ENCODE results near the gene SIPA1. TPM values are rescaled to one million over a fixed set of nuclear protein-coding genes. Genes with fewer than 3 reads are reported as not detected.

The SIPA1 gene
- total RNA-seq, 1 experiment from 2014 or later, result 105 TPM

DNA sequence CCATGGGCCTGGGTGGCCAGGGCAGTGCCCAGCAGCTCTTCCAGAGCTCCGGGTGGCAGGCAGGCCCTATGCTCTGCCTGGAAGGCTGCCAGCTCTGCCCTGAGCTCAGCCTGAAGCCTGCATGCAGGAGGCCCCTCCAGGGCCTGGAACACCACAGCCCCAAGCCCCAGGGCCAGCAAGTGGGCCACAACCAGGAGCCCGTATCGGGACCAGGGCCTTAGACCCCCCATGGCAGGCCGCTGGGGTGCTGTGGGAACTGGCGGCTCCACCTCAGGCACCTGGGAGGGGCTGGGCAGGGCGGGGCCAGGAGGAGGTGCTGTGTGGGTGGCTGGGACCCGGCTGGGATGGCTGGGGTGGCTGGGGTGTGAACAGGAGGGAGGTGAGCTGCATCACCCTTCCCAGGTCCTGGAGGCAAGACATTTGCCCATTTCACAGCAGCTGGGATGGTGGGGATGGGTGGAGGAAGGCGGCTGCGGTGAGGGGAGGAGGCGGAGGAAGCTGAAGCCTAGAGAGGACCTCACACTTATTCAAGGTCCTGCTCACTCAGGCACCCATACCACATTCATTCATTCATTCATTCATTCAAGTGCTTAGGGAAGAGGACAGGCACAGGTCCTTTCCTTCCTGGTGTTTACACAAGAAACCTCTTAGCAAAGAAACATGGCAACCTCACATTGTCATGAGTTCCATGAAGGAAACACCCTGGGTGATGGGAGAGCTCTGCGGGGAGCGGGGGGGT lies 42.2 kb upstream of the SIPA1 start, which contains the start of gene KCNK7:
TSS of gene KCNK7 (minus strand) at position 258 of the 739 bp plus-strand sequence. CDS start at position 230, 28 bp downstream.
- intact Hi-C loops (cut with micrococcal nuclease), result no loop called here
- Histone ChIP-seq H3K79me2 (ENCODE audit: insufficient read depth, low read length) (no peaks in the 10 kb centered on the region), H3K27ac (ENCODE audit: low read depth, low read length) (no peak within 1 kb of the TSS; the same call in 1 of the 2 replicates), H2AFZ (ENCODE audit: low read depth, low read length, poor library complexity, severe bottlenecking) (no peak within 1 kb of the TSS), H3K9me3 (ENCODE audit: control insufficient read depth in 1 of 2, insufficient read depth in 1 of 2, low read depth in 1 of 2, low read length in 2 of 2) (no peaks in the 10 kb centered on the region), H4K20me1 (ENCODE audit: insufficient read depth) (no peaks in the 10 kb centered on the region), H3K36me3 (ENCODE audit: control insufficient read depth in 1 of 2, insufficient read depth in 2 of 2, low read length in 2 of 2) (peaks cover 0 to 6% of the 10 kb centered on the region in 2 experiments; a peak in 1 of 4 replicates), H3K4me3 (replicated peaks in 1 of 2; ENCODE audit: low read depth in 1 of 2, low read length in 2 of 2) (no peak within 1 kb of the TSS), H3K4me2 (ENCODE audit: low read length) (peak within 1 kb of the TSS; percentile 36), H3K27me3 (ENCODE audit: insufficient read depth, low read length) (no peaks in the 10 kb centered on the region), H3K9me2 (ENCODE audit: insufficient read depth) (no peaks in the 10 kb centered on the region), H3K9ac (ENCODE audit: low read length) (no peak within 1 kb of the TSS), H3K4me1 (ENCODE audit: control insufficient read depth in 1 of 2, insufficient read depth in 2 of 2, low read length in 2 of 2) (peaks cover 12 to 19% of the 10 kb centered on the region in 2 experiments)
- ATAC-seq (peak; percentile 63), DNase-seq (ENCODE audit: low read depth, low spot score) (no peak)
- RAD21 ChIA-PET (ENCODE audit: low non-redundant PET in 1 of 2, low total read pairs in 2 of 2, uncharacterized antibody in 2 of 2, unreplicated experiment in 2 of 2), result no interaction called here
- POLR2A ChIA-PET, result no interaction called here
- CTCF ChIA-PET, result interaction anchor here (3.5 kb wide), 1 partner anchor 54 kb away, joined by 28 read pairs; no protein-coding TSS in a partner anchor
- BruUV-seq (replicated peaks), result no TSS peak
- TF ChIP-seq, protein P1, sequence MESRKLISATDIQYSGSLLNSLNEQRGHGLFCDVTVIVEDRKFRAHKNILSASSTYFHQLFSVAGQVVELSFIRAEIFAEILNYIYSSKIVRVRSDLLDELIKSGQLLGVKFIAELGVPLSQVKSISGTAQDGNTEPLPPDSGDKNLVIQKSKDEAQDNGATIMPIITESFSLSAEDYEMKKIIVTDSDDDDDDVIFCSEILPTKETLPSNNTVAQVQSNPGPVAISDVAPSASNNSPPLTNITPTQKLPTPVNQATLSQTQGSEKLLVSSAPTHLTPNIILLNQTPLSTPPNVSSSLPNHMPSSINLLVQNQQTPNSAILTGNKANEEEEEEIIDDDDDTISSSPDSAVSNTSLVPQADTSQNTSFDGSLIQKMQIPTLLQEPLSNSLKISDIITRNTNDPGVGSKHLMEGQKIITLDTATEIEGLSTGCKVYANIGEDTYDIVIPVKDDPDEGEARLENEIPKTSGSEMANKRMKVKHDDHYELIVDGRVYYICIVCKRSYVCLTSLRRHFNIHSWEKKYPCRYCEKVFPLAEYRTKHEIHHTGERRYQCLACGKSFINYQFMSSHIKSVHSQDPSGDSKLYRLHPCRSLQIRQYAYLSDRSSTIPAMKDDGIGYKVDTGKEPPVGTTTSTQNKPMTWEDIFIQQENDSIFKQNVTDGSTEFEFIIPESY (IDR thresholded peaks at IDR 0.05; ENCODE audit: extremely low read depth, insufficient replicate concordance, low read length), result no peak
- TF ChIP-seq ELF1 (IDR thresholded peaks at IDR 0.05; ENCODE audit: borderline replicate concordance, low read depth) (no peak), FOSL1 (IDR thresholded peaks at IDR 0.05; ENCODE audit: low read depth) (no peak), YY1 (IDR thresholded peaks at IDR 0.05; ENCODE audit: extremely low read depth, insufficient replicate concordance, low read depth, low read length) (no peak), TCF7L2 (IDR thresholded peaks at IDR 0.05; ENCODE audit: borderline replicate concordance, extremely low read depth, insufficient read depth, insufficient read length) (no peak), ZNF274 (IDR thresholded peaks at IDR 0.05; ENCODE audit: low read depth, low read length) (no peak), RAD21 (IDR thresholded peaks at IDR 0.05; ENCODE audit: low read depth) (no peak), EZH2phosphoT487 (IDR thresholded peaks at IDR 0.05; ENCODE audit: borderline replicate concordance) (no peak), EZH2 (IDR thresholded peaks at IDR 0.05) (no peak), CBX3 (IDR thresholded peaks at IDR 0.05; ENCODE audit: low read depth) (no peak), POLR2AphosphoS5 (IDR thresholded peaks at IDR 0.05; ENCODE audit: low read depth, low read length) (no peak), POLR2A (IDR thresholded peaks at IDR 0.05; ENCODE audit: borderline replicate concordance, extremely low read depth, insufficient read depth, insufficient read length) (no peak), SIN3A (IDR thresholded peaks at IDR 0.05; ENCODE audit: low read depth) (no peak)
- TF ChIP-seq, protein P2, sequence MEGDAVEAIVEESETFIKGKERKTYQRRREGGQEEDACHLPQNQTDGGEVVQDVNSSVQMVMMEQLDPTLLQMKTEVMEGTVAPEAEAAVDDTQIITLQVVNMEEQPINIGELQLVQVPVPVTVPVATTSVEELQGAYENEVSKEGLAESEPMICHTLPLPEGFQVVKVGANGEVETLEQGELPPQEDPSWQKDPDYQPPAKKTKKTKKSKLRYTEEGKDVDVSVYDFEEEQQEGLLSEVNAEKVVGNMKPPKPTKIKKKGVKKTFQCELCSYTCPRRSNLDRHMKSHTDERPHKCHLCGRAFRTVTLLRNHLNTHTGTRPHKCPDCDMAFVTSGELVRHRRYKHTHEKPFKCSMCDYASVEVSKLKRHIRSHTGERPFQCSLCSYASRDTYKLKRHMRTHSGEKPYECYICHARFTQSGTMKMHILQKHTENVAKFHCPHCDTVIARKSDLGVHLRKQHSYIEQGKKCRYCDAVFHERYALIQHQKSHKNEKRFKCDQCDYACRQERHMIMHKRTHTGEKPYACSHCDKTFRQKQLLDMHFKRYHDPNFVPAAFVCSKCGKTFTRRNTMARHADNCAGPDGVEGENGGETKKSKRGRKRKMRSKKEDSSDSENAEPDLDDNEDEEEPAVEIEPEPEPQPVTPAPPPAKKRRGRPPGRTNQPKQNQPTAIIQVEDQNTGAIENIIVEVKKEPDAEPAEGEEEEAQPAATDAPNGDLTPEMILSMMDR (IDR thresholded peaks at IDR 0.05 in 2 of 3, conservative IDR thresholded peaks at IDR 0.05 in 1 of 3; ENCODE audit: borderline replicate concordance in 1 of 3, insufficient read depth in 1 of 3, low read depth in 2 of 3, low read length in 2 of 3), result no peak
- TF ChIP-seq, protein P3, sequence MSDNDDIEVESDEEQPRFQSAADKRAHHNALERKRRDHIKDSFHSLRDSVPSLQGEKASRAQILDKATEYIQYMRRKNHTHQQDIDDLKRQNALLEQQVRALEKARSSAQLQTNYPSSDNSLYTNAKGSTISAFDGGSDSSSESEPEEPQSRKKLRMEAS (IDR thresholded peaks at IDR 0.05), result no peak

Data from HCT116 (cell line).